Measurements from ENCODE around the gene C16orf92.

C16orf92 gene

GRCh38 chr16:30024451-30024850, 1.5 kb downstream of the C16orf92 start:
- no peak for TF ChIP-seq CTCF (IDR thresholded peaks at IDR 0.05; ENCODE audit: insufficient read depth, low read depth, low read length, missing control alignments)
- H3K4me3 ChIP-seq (ENCODE audit: low read depth, low read length) = no peak overlapping the region
- no peak for DNase-seq (ENCODE audit: low read depth)

GRCh38 chr16:30025156-30025555, 2.2 kb downstream of the C16orf92 start:
- no peak for DNase-seq (ENCODE audit: low read depth)
- H3K4me3 ChIP-seq (ENCODE audit: low read depth, low read length) = no peak overlapping the region
- no peak for TF ChIP-seq CTCF (IDR thresholded peaks at IDR 0.05; ENCODE audit: insufficient read depth, low read depth, low read length, missing control alignments)

- H3K4me3 ChIP-seq (ENCODE audit: low read depth, low read length) = no peak overlapping the region
- no peak for DNase-seq (ENCODE audit: low read depth)
- no peak for TF ChIP-seq CTCF (IDR thresholded peaks at IDR 0.05; ENCODE audit: insufficient read depth, low read depth, low read length, missing control alignments)
Observed at GRCh38 chr16:30025574-30025973, 2.6 kb downstream of the C16orf92 start.

GRCh38 chr16:30026449-30026848, 3.5 kb downstream of the C16orf92 start:
- DNase-seq (ENCODE audit: low read depth) = no peak
- no peak overlapping the region for H3K4me3 ChIP-seq (ENCODE audit: low read depth, low read length)
- TF ChIP-seq CTCF (IDR thresholded peaks at IDR 0.05; ENCODE audit: insufficient read depth, low read depth, low read length, missing control alignments) = no peak

- no peak for TF ChIP-seq CTCF (IDR thresholded peaks at IDR 0.05; ENCODE audit: insufficient read depth, low read depth, low read length, missing control alignments)
- DNase-seq (ENCODE audit: low read depth) = no peak
- no peak overlapping the region for H3K4me3 ChIP-seq (ENCODE audit: low read depth, low read length)
Observed at GRCh38 chr16:30027588-30028437, 4.8 kb downstream of the C16orf92 start.

- TF ChIP-seq CTCF (IDR thresholded peaks at IDR 0.05; ENCODE audit: insufficient read depth, low read depth, low read length, missing control alignments) = no peak
- H3K4me3 ChIP-seq (ENCODE audit: low read depth, low read length) = no peak overlapping the region
- DNase-seq (ENCODE audit: low read depth) = peak; percentile 26
Observed at GRCh38 chr16:30028438-30029076, 5.6 kb downstream of the C16orf92 start.

Measured in GM12865 (cell line).